Right lobe of liver (tissue), 6 donors: Measurements from ENCODE around the gene ADORA1. TPM values are rescaled to one million over a fixed set of nuclear protein-coding genes. Genes with fewer than 3 reads are reported as not detected.
A peak's percentile ranks its signal among the peaks of the same experiment; 100 is the strongest.

Experiments used
- ATAC-seq, 4 donors: fragments of 200-7000 bp; cut with Tn5 transposase; one replicate each; pipeline ENCODE4 v1.9.1; 2020; ENCODE audit warnings: mild to moderate bottlenecking in 4 of 4, moderate library complexity in 4 of 4
- DNase-seq, 3 donors: peaks; one replicate each; pipeline ENCODE4 v3.0.0-alpha.2; 2020
- H3K27ac ChIP-seq, 3 donors: fragments of 200-600 bp; one replicate each; pipeline ENCODE4 v1.8.0; 2022
- H3K27me3 ChIP-seq, 2 donors: fragments of 200-600 bp; one replicate each; pipeline ENCODE4 v1.8.0; 2022
- H3K36me3 ChIP-seq, 4 donors: fragments of 200-600 bp; sonication (generic) in 1 of 4; one replicate each; pipeline versions ENCODE4 v1.5.1 to v1.8.0; 2017 to 2022; ENCODE audit warnings: control low read depth in 1 of 4
- H3K4me1 ChIP-seq, 4 donors: fragments of 200-600 bp; sonication (generic) in 1 of 4; one replicate each; pipeline versions ENCODE4 v1.5.1 to v1.8.0; 2017 to 2022; ENCODE audit warnings: control low read depth in 1 of 4
- H3K4me3 ChIP-seq, 3 donors: fragments of 200-600 bp; one replicate each; pipeline ENCODE4 v1.8.0; 2022
- H3K9me3 ChIP-seq, 4 donors: fragments of 200-600 bp; sonication (generic) in 1 of 4; one replicate each; pipeline versions ENCODE4 v1.5.1 to v1.8.0; 2017 to 2022; ENCODE audit warnings: control low read depth in 1 of 4
- CTCF ChIP-seq, 4 donors: fragments of 200-600 bp in 3 of 4; fragments of 450-650 bp in 1 of 4; IDR thresholded peaks; one replicate each; pipeline versions ENCODE4 v1.5.1 to v1.8.0; 2016 to 2022; ENCODE audit warnings: antibody characterized with exemption in 4 of 4, mild to moderate bottlenecking in 2 of 4
- POLR2A ChIP-seq: fragments of 450-650 bp; IDR thresholded peaks from one replicate; pipeline ENCODE4 v1.6.1; 2017; ENCODE audit warnings: antibody characterized with exemption, mild to moderate bottlenecking
- WGBS: methylation state at CpG from one replicate; pipeline ENCODE4 v1.1.6; 2018; ENCODE audit warnings: low coverage, low lambda C conversion rate; ENCODE audit not compliant: insufficient coverage; ENCODE audit errors: missing lambda C conversion rate; 5-methylcytosine and 5-hydroxymethylcytosine counted together
- intact Hi-C, 2 donors: fragments of 100-400 bp; cut with DNase I; formaldehyde crosslinking; loops; one replicate each; pipeline versions ENCODE4 v1.11.2 to v1.14.1; 2022
- total RNA-seq, 6 experiments: library from RNA; depleted of rRNA in 2 of 6; stranded (reverse); fragments of >200 nt in 2 of 6; fragmentation: NEBNext Ultra II Directional in 3 of 6; extraction: Animal tissue kit (Norgen Biotek cat#: 25700) in 3 of 6; gene quantifications; one replicate each; pipeline versions ENCODE4 v1.1.0 to v1.2.4, GENCODE V29; 2016 to 2023
- donor health status: DM: no; HTN: yes; CAD: no.
- donor health status: DM: no; HTN: no; CAD: no.
- donor health status: DM: no; HTN: no; CAD: no.
- donor health status: DM: no; HTN: yes; CAD: no.
- donor health status: DM: no; HTN: yes; CAD: no.

Gene ADORA1
- total RNA-seq, 6 experiments from 2014 or later = 0.31 to 0.78 (median 0.39) TPM; not detected in 1

GRCh38 chr1:203208181-203208580 lies 80.7 kb downstream of the ADORA1 start:
- TF ChIP-seq POLR2A (no peak), CTCF (IDR thresholded peaks at IDR 0.05) (no peak)
- H3K36me3 ChIP-seq = no peaks in the 10 kb centered on the region

GRCh38 chr1:203210350-203210749 lies 82.8 kb downstream of the ADORA1 start:
- intact Hi-C loops = no loop called here
- peaks cover 0 to 6% (median 2%) of the 10 kb centered on the region in 4 donors for H3K4me1 ChIP-seq
- no peak for ATAC-seq

More at GRCh38 chr1:203208181-203208580, 80.7 kb downstream of the ADORA1 start:
- H3K9me3 ChIP-seq = no peaks in the 10 kb centered on the region
- no peak overlapping the region for H3K4me3 ChIP-seq
- intact Hi-C loops = no loop called here
- peaks cover 0 to 6% (median 2%) of the 10 kb centered on the region in 4 donors for H3K4me1 ChIP-seq
- 80% methylated on average over 1 of the region's 1 CpG for WGBS
- DNase-seq = no peak
- no peak overlapping the region for H3K27ac ChIP-seq
- H3K27me3 ChIP-seq = no peaks in the 10 kb centered on the region
- ATAC-seq = no peak

GRCh38 chr1:203210988-203211387 lies 83.5 kb downstream of the ADORA1 start:
- DNase-seq = no peak
- ATAC-seq = peak in 3 of 4 donors; percentile 69 to 70 (median 69)
- no peaks in the 10 kb centered on the region for H3K9me3 ChIP-seq
- no peak for TF ChIP-seq CTCF (IDR thresholded peaks at IDR 0.05)
- no peak for TF ChIP-seq POLR2A
- H3K36me3 ChIP-seq = no peaks in the 10 kb centered on the region
- H3K27ac ChIP-seq = no peak overlapping the region
- no peak overlapping the region for H3K4me3 ChIP-seq
- no peaks in the 10 kb centered on the region for H3K27me3 ChIP-seq
- intact Hi-C loops = no loop called here
- H3K4me1 ChIP-seq = peaks cover 0 to 6% (median 2%) of the 10 kb centered on the region in 4 donors

More at GRCh38 chr1:203210350-203210749, 82.8 kb downstream of the ADORA1 start:
- no peaks in the 10 kb centered on the region for H3K27me3 ChIP-seq
- H3K9me3 ChIP-seq = no peaks in the 10 kb centered on the region
- H3K36me3 ChIP-seq = no peaks in the 10 kb centered on the region
- H3K4me3 ChIP-seq = no peak overlapping the region
- no peak for TF ChIP-seq CTCF (IDR thresholded peaks at IDR 0.05)
- TF ChIP-seq POLR2A = no peak
- no peak overlapping the region for H3K27ac ChIP-seq
- no peak for DNase-seq

GRCh38 chr1:203211812-203212211 lies 84.3 kb downstream of the ADORA1 start:
- Histone ChIP-seq H3K9me3 (no peaks in the 10 kb centered on the region), H3K4me1 (peaks cover 0 to 6% (median 2%) of the 10 kb centered on the region in 4 donors), H3K4me3 (no peak overlapping the region), H3K27me3 (no peaks in the 10 kb centered on the region), H3K36me3 (no peaks in the 10 kb centered on the region), H3K27ac (no peak overlapping the region)
- no peak for ATAC-seq
- intact Hi-C loops = no loop called here
- WGBS = no CpG with 5 or more reads among the region's 3 CpGs
- no peak for DNase-seq
- TF ChIP-seq POLR2A = no peak
- TF ChIP-seq CTCF (IDR thresholded peaks at IDR 0.05) = no peak

- WGBS = 52% methylated on average over 3 of the region's 6 CpGs
- DNase-seq = peak in 1 of 3 donors; percentile 36
- no peak for TF ChIP-seq CTCF (IDR thresholded peaks at IDR 0.05)
- TF ChIP-seq POLR2A = no peak
- intact Hi-C loops = no loop called here
- ATAC-seq = no peak
- Histone ChIP-seq H3K27ac (no peak overlapping the region), H3K27me3 (no peaks in the 10 kb centered on the region), H3K9me3 (no peaks in the 10 kb centered on the region), H3K36me3 (no peaks in the 10 kb centered on the region), H3K4me3 (no peak overlapping the region), H3K4me1 (peaks cover 0 to 6% (median 2%) of the 10 kb centered on the region in 4 donors)
These were observed 85.6 kb downstream of the ADORA1 start for GRCh38 chr1:203213126-203213525.
